ENCODE results near the gene PIK3R4. TPM values are rescaled to one million over a fixed set of nuclear protein-coding genes. Genes with fewer than 3 reads are reported as not detected.
A peak's percentile ranks its signal among the peaks of the same experiment; 100 is the strongest.

The PIK3R4 gene
- total and polyA plus RNA-seq, 9 donors: 17.3 to 35.2 (median 27.9) TPM

DNA sequence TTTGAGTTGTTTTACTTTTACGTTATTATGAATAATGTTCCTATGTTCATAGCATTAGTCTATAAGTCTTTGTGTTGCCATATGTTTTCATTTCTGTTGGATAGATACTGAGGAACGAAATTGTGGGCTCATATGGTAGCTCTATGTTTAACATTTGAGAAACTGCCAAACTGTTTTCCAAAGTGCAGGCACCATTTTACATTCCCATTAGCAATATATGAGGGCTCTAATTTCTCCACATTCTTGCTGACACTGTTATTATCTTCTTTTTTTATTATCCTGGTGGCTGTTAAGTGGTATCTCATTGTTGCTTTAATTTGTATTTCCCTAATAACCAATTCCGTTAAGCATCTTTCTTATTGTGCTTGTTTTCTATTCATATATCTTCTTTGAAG, 1.8 kb upstream of the PIK3R4 start:
- peak; percentile 33 for DNase-seq
- Histone ChIP-seq H3K9me3 (replicated peaks; ENCODE audit: control insufficient read depth, low read depth, low read length) (no peaks in the 10 kb centered on the region), H3K4me1 (ENCODE audit: control insufficient read depth, insufficient read depth, low read length) (peaks cover 12% of the 10 kb centered on the region), H3K27ac (ENCODE audit: low read length) (peak overlapping the region; percentile 81), H3K27me3 (ENCODE audit: control insufficient read depth, insufficient read depth, low read length) (no peaks in the 10 kb centered on the region), H3K36me3 (ENCODE audit: control insufficient read depth, insufficient read depth, low read length) (peaks cover 14% of the 10 kb centered on the region), H3K4me3 (ENCODE audit: low read length) (no peak overlapping the region)
- WGBS (ENCODE audit: insufficient coverage): no CpG with 5 or more reads among the region's 3 CpGs

DNA sequence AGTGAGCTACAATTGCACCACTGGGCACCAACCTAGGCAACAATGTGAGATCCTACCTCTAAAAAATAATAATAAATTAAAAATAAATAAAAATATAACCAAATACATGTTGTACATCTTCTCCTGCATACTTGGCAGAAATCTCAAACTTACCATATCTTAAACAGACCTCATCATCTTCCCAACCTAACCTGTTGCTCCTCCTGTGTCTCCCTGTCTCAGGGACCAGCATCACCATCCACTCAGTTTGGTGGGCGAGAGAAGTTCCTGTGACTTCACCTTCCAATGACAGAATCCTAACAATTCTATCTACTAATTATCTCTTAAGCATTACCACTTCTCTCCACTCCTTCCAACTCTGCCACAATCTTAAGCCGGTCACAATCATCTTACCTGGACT, 3.3 kb downstream of the PIK3R4 start:
- WGBS (ENCODE audit: insufficient coverage): 100% methylated on average over 2 of the region's 2 CpGs
- Histone ChIP-seq H3K36me3 (ENCODE audit: control insufficient read depth, insufficient read depth, low read length) (peaks cover 26% of the 10 kb centered on the region), H3K27me3 (ENCODE audit: control insufficient read depth, insufficient read depth, low read length) (no peaks in the 10 kb centered on the region), H3K27ac (ENCODE audit: low read length) (no peak overlapping the region), H3K4me3 (ENCODE audit: low read length) (no peak overlapping the region), H3K9me3 (replicated peaks; ENCODE audit: control insufficient read depth, low read depth, low read length) (no peaks in the 10 kb centered on the region), H3K4me1 (ENCODE audit: control insufficient read depth, insufficient read depth, low read length) (peaks cover 15% of the 10 kb centered on the region)
- DNase-seq: no peak

DNA sequence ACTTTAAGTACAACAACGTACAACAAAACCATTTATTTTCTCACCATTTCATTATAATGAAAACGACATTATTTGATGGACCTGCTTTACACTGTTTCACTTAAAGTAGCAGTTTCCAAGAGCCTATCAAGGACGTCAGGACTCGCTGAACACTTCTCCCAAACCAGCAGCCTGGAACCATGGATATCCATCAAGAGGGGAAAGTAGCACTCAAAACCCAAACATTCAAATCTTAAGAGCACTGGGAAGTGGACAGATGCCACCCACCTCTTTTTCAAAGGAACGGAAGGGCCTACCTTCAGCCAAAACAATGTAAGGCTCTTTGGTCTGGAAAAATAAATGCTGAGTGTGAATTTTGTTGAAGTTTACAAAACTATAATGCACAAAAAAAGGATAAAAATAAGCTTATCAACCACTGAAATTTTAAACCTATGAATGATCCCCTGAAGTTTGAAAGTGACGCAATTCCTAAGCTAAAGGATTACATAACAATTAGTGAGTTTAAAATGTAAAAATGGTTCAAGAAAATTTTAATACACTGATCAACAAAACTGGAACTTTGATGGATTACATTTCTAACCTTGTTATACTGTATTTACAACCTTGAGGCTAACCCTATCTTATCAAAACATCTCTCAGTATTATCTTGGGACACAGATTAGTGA, 4.6 kb downstream of the PIK3R4 start:
- WGBS (ENCODE audit: insufficient coverage): 87% methylated on average over 4 of the region's 6 CpGs
- no peak overlapping the region for H3K4me3 ChIP-seq (ENCODE audit: low read length)

DNA sequence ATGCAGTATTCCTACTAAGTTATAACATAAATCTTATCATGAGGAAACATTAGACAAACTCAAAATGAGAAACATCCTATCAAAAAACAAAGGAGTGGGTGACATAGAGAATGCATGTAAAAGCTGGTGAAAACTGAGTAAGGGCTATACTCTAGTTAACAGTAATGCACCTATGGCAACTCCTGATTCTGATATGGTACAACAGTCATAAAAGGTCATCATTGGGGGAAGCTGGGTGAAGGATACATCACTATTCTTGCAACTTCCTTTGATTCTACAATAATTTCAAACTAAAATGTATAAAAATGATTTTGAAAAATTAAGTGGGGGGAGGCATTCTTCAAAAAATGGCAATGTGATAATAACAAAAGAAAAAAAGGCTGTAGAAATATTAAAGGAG, 6.8 kb downstream of the PIK3R4 start:
- Histone ChIP-seq H3K9me3 (replicated peaks; ENCODE audit: control insufficient read depth, low read depth, low read length) (no peaks in the 10 kb centered on the region), H3K4me1 (ENCODE audit: control insufficient read depth, insufficient read depth, low read length) (peaks cover 6% of the 10 kb centered on the region), H3K27ac (ENCODE audit: low read length) (no peak overlapping the region), H3K36me3 (ENCODE audit: control insufficient read depth, insufficient read depth, low read length) (peaks cover 27% of the 10 kb centered on the region), H3K27me3 (ENCODE audit: control insufficient read depth, insufficient read depth, low read length) (no peaks in the 10 kb centered on the region), H3K4me3 (ENCODE audit: low read length) (no peak overlapping the region)
- no peak for DNase-seq

More for the DNA sequence above, 4.6 kb downstream of the PIK3R4 start:
- Histone ChIP-seq H3K27me3 (ENCODE audit: control insufficient read depth, insufficient read depth, low read length) (no peaks in the 10 kb centered on the region), H3K27ac (ENCODE audit: low read length) (no peak overlapping the region), H3K9me3 (replicated peaks; ENCODE audit: control insufficient read depth, low read depth, low read length) (no peaks in the 10 kb centered on the region), H3K4me1 (ENCODE audit: control insufficient read depth, insufficient read depth, low read length) (peaks cover 15% of the 10 kb centered on the region), H3K36me3 (ENCODE audit: control insufficient read depth, insufficient read depth, low read length) (peaks cover 26% of the 10 kb centered on the region)
- DNase-seq: no peak

DNA sequence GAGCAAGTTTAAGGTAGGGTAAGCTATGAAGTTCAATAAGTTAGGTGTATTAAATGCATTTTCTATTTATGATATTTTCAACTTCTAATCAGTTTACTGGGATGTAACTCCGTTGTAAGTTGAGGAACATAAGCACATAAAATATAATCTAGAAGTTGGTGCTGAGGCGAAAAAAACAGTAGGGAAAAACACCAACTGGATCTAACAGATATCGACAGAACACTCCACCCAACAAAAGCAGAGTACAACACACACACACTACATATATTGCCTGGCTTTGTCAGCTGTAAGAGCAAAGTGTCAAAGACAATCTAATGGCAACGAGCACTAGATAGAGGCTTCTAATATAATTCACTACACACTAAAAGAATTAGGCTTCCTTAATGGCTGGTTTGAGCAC, 8.4 kb downstream of the PIK3R4 start:
- no CpG with 5 or more reads among the region's 4 CpGs for WGBS (ENCODE audit: insufficient coverage)
- Histone ChIP-seq H3K9me3 (replicated peaks; ENCODE audit: control insufficient read depth, low read depth, low read length) (no peaks in the 10 kb centered on the region), H3K36me3 (ENCODE audit: control insufficient read depth, insufficient read depth, low read length) (peaks cover 20% of the 10 kb centered on the region), H3K4me3 (ENCODE audit: low read length) (no peak overlapping the region), H3K27me3 (ENCODE audit: control insufficient read depth, insufficient read depth, low read length) (no peaks in the 10 kb centered on the region), H3K4me1 (ENCODE audit: control insufficient read depth, insufficient read depth, low read length) (peaks cover 3% of the 10 kb centered on the region), H3K27ac (ENCODE audit: low read length) (no peak overlapping the region)
- no peak for DNase-seq

DNA sequence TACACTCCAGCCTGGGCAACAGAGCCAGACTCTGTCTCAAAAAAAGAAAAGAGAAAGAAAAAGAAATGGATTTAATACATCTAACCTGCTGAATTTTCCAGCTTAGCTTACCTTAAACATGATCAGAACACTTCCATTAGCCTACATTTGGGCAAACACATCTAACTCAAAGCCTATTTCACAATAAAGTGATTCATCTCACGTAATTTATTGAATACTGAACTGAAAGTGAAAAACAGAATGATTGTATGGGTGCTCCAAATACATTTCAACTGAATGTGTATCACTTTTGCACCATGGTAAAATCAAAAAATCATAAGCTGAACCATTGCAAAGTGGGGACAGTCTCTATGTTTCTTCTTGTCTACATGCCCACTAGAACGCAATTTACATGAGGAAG, 9.0 kb downstream of the PIK3R4 start:
- Histone ChIP-seq H3K36me3 (ENCODE audit: control insufficient read depth, insufficient read depth, low read length) (peaks cover 17% of the 10 kb centered on the region), H3K4me3 (ENCODE audit: low read length) (no peak overlapping the region), H3K9me3 (replicated peaks; ENCODE audit: control insufficient read depth, low read depth, low read length) (no peaks in the 10 kb centered on the region), H3K4me1 (ENCODE audit: control insufficient read depth, insufficient read depth, low read length) (no peaks in the 10 kb centered on the region), H3K27ac (ENCODE audit: low read length) (no peak overlapping the region), H3K27me3 (ENCODE audit: control insufficient read depth, insufficient read depth, low read length) (no peaks in the 10 kb centered on the region)
- DNase-seq: no peak
- WGBS (ENCODE audit: insufficient coverage): no CpG with 5 or more reads among the region's 2 CpGs

DNA sequence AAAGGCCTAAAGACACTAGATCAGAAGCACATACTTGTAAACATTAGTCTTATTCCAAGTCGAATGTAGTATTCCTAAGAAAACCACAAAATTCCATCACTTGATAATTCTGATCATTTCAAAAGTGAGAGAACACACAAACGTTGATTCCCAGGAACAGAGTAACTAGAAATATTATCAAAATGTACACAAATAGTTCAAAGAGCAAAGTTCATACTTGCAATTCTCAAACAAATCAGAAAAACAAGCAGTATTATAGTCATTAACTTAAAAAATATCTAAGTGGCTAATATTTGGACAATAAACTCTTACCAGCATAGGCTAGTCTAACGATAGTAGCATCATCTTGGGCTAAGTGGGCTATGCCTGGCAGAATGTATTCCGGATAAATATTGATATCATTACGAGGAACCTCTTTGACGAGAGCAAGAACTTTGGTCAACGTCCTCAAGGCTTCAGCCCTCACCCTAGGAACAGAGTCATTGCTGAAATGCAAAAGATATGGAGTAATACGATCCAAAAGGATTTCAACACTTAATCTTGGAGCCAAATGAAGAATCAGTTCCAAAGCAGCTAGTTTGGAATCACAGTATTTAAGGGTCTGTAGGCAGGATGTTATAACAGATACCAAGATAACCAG, 13.3 kb downstream of the PIK3R4 start:
- Histone ChIP-seq H3K27ac (ENCODE audit: low read length) (no peak overlapping the region), H3K27me3 (ENCODE audit: control insufficient read depth, insufficient read depth, low read length) (no peaks in the 10 kb centered on the region), H3K9me3 (replicated peaks; ENCODE audit: control insufficient read depth, low read depth, low read length) (no peaks in the 10 kb centered on the region), H3K36me3 (ENCODE audit: control insufficient read depth, insufficient read depth, low read length) (peaks cover 13% of the 10 kb centered on the region), H3K4me1 (ENCODE audit: control insufficient read depth, insufficient read depth, low read length) (no peaks in the 10 kb centered on the region), H3K4me3 (ENCODE audit: low read length) (no peak overlapping the region)
- WGBS (ENCODE audit: insufficient coverage): 89% methylated on average over 5 of the region's 8 CpGs
- DNase-seq: no peak

DNA sequence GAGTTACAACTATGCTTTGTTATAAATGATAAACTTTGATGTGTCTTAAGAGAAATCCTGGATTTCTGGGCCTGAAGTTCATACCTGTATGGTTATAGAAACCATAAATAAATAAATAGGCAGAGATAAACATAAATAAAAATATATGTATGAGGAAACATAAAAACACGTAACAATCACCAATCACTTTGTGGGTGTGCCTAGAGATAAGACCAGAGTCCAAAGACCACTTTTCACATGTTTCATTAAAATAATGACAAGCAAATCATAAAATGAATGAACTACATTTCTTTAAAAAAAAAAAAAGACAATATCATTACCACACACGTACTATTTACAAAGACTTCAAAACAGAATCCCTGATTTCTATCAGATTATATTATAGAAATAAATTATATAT, 14.1 kb downstream of the PIK3R4 start:
- WGBS (ENCODE audit: insufficient coverage): no CpG with 5 or more reads among the region's 2 CpGs
- no peaks in the 10 kb centered on the region for H3K9me3 ChIP-seq (replicated peaks; ENCODE audit: control insufficient read depth, low read depth, low read length)
- H3K36me3 ChIP-seq (ENCODE audit: control insufficient read depth, insufficient read depth, low read length): peaks cover 13% of the 10 kb centered on the region

DNA sequence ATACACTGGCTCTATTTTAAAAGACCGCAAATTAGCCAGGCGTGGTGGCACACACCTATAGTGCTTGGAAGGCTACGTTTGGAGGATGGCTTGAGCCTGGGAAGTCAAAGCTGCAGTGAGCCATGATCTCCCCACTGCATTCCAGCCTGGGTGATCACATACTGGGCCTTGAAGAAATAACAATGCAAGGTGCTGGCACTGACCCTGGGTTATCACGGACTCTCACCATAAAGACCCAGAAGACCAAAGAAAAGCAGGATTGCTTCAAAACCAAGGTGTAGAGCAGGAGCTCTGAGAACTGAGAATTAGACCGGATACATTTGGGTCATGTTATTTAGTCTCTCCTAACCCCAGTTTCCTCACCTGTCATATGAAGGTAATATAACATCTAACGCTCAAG, 14.8 kb downstream of the PIK3R4 start:
- Histone ChIP-seq H3K4me1 (ENCODE audit: control insufficient read depth, insufficient read depth, low read length) (no peaks in the 10 kb centered on the region), H3K27ac (ENCODE audit: low read length) (no peak overlapping the region), H3K9me3 (replicated peaks; ENCODE audit: control insufficient read depth, low read depth, low read length) (no peaks in the 10 kb centered on the region), H3K27me3 (ENCODE audit: control insufficient read depth, insufficient read depth, low read length) (no peaks in the 10 kb centered on the region), H3K4me3 (ENCODE audit: low read length) (no peak overlapping the region), H3K36me3 (ENCODE audit: control insufficient read depth, insufficient read depth, low read length) (peaks cover 13% of the 10 kb centered on the region)
- DNase-seq: no peak
- WGBS (ENCODE audit: insufficient coverage): 93% methylated on average over 3 of the region's 6 CpGs

More for the DNA sequence above, 14.1 kb downstream of the PIK3R4 start:
- Histone ChIP-seq H3K27ac (ENCODE audit: low read length) (no peak overlapping the region), H3K4me3 (ENCODE audit: low read length) (no peak overlapping the region), H3K4me1 (ENCODE audit: control insufficient read depth, insufficient read depth, low read length) (no peaks in the 10 kb centered on the region), H3K27me3 (ENCODE audit: control insufficient read depth, insufficient read depth, low read length) (no peaks in the 10 kb centered on the region)
- no peak for DNase-seq

DNA sequence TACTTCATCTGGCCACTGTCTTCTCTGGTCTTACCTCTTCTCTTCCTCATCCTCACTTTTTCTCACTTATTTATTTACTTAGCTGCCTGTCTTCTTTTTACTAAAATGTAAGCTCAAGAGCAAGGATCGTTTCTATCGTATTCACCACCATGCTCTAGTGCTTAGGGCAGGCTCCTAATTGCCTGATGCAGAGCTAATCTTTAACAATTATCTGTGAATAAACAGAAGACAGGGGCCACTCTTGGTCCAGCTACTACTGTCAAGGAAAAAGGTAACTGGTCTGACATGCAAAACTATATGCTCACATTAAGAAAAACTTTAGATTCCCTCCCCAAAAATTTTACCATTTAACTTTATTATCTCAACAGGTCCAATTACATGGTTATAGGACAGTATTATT, 17.5 kb downstream of the PIK3R4 start:
- Histone ChIP-seq H3K4me3 (ENCODE audit: low read length) (no peak overlapping the region), H3K27me3 (ENCODE audit: control insufficient read depth, insufficient read depth, low read length) (no peaks in the 10 kb centered on the region), H3K27ac (ENCODE audit: low read length) (no peak overlapping the region), H3K4me1 (ENCODE audit: control insufficient read depth, insufficient read depth, low read length) (no peaks in the 10 kb centered on the region), H3K9me3 (replicated peaks; ENCODE audit: control insufficient read depth, low read depth, low read length) (no peaks in the 10 kb centered on the region), H3K36me3 (ENCODE audit: control insufficient read depth, insufficient read depth, low read length) (peaks cover 10% of the 10 kb centered on the region)
- WGBS (ENCODE audit: insufficient coverage): no CpG with 5 or more reads among the region's 2 CpGs
- DNase-seq: no peak

Measured in muscle of leg (tissue), 11 donors.